Subcutaneous adipose tissue (tissue), 4 donors: ENCODE results near the gene VRK1. TPM values are rescaled to one million over a fixed set of nuclear protein-coding genes. Genes with fewer than 3 reads are reported as not detected.

ENCODE experiments used
- CTCF ChIP-seq: fragments of 450-650 bp; IDR thresholded peaks from one replicate; pipeline ENCODE4 v1.5.1; 2016; ENCODE audit warnings: low read depth, mild to moderate bottlenecking, control low read depth, antibody characterized with exemption, moderate library complexity
- total RNA-seq, 4 donors: library from RNA; depleted of rRNA; stranded (reverse); fragments of >200 nt; gene quantifications; one replicate each; pipeline ENCODE4 v1.1.0, GENCODE V29; 2016

Gene VRK1
- total RNA-seq, 4 donors from 2014 or later, result 13.6 to 16.5 (median 14.2) TPM

- no peak for TF ChIP-seq CTCF
Measured at GRCh38 chr14:96838449-96838848, 41.3 kb downstream of the VRK1 start.

GRCh38 chr14:96839251-96839650, 42.1 kb downstream of the VRK1 start:
- no peak for TF ChIP-seq CTCF

GRCh38 chr14:96843137-96843536, 46.0 kb downstream of the VRK1 start:
- no peak for TF ChIP-seq CTCF

GRCh38 chr14:96844857-96845570, 47.8 kb downstream of the VRK1 start:
- TF ChIP-seq CTCF, result no peak

- TF ChIP-seq CTCF, result no peak
Measured at GRCh38 chr14:96847451-96847850, 50.3 kb downstream of the VRK1 start.

- no peak for TF ChIP-seq CTCF
Measured at GRCh38 chr14:96848011-96848410, 50.8 kb downstream of the VRK1 start.

GRCh38 chr14:96849733-96850132, 52.6 kb downstream of the VRK1 start:
- TF ChIP-seq CTCF, result no peak
